Epithelial cell of esophagus (primary cell): ENCODE results near the gene NME8.

ENCODE experiments used
- DNase-seq: peaks from one replicate; pipeline ENCODE4 v3.0.0; 2010; ENCODE audit warnings: low read depth
- H3K4me3 ChIP-seq: 2 replicates; pipeline ENCODE4 v1.5.1; 2011; ENCODE audit warnings: mild to moderate bottlenecking, low read length, control low read depth
- CTCF ChIP-seq: IDR thresholded peaks from 2 replicates; pipeline ENCODE4 v1.5.1; 2011; ENCODE audit warnings: low read depth, mild to moderate bottlenecking, low read length, control low read depth, inconsistent platforms; ENCODE audit not compliant: insufficient read depth; ENCODE audit errors: missing control alignments

The NME8 gene

GRCh38 chr7:37923996-37924395 is 75.6 kb downstream of the NME8 start:
- DNase-seq, result no peak
- no peak for TF ChIP-seq CTCF
- H3K4me3 ChIP-seq, result no peak overlapping the region

- no peak for DNase-seq
- TF ChIP-seq CTCF, result no peak
- H3K4me3 ChIP-seq, result no peak overlapping the region
Observed at GRCh38 chr7:37924491-37925041, 76.2 kb downstream of the NME8 start.

- DNase-seq, result no peak
- no peak for TF ChIP-seq CTCF
Observed at GRCh38 chr7:37925620-37926019, 77.2 kb downstream of the NME8 start.

GRCh38 chr7:37927773-37928444 is 79.5 kb downstream of the NME8 start:
- no peak overlapping the region for H3K4me3 ChIP-seq
- DNase-seq, result no peak
- TF ChIP-seq CTCF, result no peak

More at GRCh38 chr7:37925620-37926019, 77.2 kb downstream of the NME8 start:
- H3K4me3 ChIP-seq, result no peak overlapping the region

DNA sequence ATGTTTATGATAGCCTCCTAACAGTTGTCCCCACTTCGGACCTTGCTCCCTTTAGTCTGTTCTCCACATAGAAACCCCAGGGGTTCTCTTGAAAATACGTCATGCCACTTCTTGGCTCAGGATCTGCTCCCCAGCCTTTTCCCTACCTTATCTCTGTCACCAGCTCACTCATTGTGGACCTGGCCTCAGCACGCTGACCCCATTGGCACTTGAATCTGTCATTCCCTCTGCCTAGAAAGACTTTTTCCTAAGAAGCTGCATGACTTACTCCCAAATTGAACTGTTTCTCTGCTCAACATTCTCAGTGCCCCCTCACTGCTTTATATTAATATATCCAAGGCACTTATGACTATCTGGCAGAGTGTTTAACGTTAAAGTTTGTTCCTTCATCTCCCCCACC is 80.5 kb downstream of the NME8 start:
- DNase-seq, result no peak
- no peak for TF ChIP-seq CTCF
- no peak overlapping the region for H3K4me3 ChIP-seq

DNA sequence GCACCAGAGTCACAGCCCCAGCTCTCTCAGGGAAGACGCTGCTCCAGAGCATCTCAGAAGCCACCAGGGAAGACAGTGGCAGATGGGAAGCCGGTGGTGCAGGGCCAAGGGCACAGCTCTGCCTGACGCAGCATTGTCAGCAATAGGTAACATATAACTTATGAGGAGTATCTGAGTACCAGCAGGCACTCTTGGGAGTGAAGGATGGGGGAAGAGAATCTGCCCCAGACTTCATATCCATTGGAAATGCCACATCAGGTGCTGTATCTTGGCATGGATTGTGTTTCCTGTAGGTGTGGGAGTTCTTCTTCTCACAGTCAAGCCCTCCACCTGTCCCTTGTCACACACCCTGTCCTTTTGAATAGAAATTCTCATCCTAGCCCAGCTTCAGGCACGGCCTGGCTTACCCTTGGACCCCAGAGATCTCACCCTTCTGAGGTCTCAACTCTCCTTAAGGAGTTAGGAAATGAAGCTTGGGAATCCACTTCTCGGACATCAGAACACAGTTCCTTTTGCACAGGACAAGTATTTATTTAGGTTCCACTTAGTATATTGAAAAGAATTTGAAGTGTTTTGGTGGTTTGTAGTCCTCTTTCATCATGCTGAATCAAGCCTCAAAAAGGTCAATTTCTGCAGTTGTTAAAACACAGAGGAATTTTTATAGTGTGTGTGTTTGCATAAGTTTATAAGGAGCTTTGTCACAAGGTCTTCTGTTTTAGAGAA is 82.0 kb downstream of the NME8 start:
- H3K4me3 ChIP-seq, result no peak overlapping the region
- DNase-seq, result no peak
- TF ChIP-seq CTCF, result no peak
